IPS-NIHi7 (cell line): Measurements from ENCODE around the gene GPBP1.
"Not testable (repeated sequence)": the region's sequence is repeated elsewhere in the genome, so short reads cannot be mapped to it uniquely, and the experiment has no call there.

Experiments
- DNase-seq: peaks from one replicate; pipeline ENCODE4 v3.0.0; 2012; ENCODE audit warnings: mixed read lengths; ENCODE audit errors: extremely low spot score

GPBP1 gene

GRCh38 chr5:57176350-57176857 lies 2.5 kb downstream of the GPBP1 start:
- DNase-seq, result no peak

- DNase-seq, result no peak
Measured at GRCh38 chr5:57177479-57178156, 3.8 kb downstream of the GPBP1 start.

GRCh38 chr5:57178238-57178637 lies 4.4 kb downstream of the GPBP1 start:
- DNase-seq, result not testable (repeated sequence)

GRCh38 chr5:57179262-57180200 lies 5.7 kb downstream of the GPBP1 start:
- DNase-seq, result no peak

DNA sequence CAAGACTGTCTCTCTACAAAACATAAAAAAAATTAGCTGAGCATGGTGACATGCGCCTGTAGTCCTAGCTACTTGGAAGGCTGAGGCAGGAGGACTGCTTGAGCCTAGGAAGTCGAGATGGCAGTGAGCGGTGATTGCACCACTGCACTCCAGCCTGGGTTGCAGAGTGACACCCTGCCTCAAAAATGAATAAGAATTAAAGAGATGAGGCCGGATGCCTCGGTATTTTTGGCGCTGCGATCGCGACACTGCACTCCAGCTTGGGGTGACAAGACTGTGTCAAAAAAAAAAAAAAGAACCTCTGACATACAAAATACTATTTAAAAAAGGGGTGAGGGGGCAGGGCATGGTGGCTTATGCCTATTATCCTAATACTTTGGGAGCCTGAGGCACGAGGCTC lies 7.3 kb downstream of the GPBP1 start:
- DNase-seq, result no peak

DNA sequence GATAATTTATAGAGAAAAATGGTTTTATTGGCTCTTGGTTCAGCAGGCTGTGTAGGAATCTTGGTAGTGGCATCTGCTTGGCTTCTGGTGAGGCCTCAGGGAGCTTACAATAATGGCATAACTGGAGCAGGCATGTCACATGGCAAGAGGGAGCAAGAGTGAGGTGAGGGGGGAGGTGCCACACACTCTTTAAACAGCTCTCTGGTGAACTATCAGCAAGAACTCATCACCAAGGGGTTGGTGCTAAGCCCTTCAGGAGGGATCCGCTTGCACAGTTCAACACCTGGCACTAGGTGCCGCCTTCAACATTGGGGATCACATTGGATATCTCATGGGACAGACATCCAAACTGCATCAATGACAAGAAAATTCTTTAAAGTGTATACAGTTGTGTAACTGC lies 10.5 kb downstream of the GPBP1 start:
- DNase-seq, result peak; percentile 19

- no peak for DNase-seq
Measured at GRCh38 chr5:57185313-57185712, 11.5 kb downstream of the GPBP1 start.

- DNase-seq, result no peak
Measured at GRCh38 chr5:57186194-57186593, 12.3 kb downstream of the GPBP1 start.

GRCh38 chr5:57187977-57188376 lies 14.1 kb downstream of the GPBP1 start:
- DNase-seq, result not testable (repeated sequence)

DNA sequence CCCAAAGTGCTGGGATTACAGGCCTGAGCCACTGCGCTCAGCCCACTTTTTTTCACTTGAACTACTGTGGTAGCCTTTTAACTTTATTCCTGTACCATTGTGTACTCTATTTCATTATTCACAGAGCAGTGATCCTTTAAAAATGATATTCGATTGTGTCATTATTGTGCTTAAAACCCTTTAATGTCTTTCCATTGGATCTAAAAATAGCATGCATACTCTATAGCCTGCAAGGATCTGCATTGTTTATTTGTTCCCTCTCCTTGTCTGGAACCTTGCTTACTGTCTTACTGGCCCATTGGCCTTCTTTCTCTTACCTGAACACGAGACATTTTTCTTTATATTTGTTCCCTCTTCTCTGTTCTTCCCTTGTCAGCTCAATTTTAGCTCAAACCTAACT lies 15.7 kb downstream of the GPBP1 start:
- no peak for DNase-seq

- DNase-seq, result no peak
Measured at GRCh38 chr5:57190593-57190992, 16.7 kb downstream of the GPBP1 start.

DNA sequence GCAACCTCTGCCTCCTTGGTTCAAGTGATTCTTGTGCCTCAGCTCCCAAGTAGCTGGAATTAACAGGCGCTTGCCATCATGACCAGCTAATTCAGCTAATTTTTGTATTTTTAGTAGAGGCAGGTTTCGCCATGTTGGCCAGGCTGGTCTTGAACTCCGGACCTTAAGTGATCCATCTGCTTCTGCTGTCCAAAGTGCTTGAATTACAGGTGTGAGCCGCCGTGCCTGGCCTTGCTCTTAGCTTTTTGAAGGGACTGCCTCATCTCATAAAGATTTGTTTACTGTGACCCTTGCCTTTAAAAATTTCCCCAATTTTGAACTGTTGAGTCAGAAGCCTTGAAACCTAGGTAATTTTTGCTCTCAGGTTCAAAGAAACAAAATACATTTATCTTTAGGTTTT lies 17.3 kb downstream of the GPBP1 start:
- no peak for DNase-seq

- DNase-seq, result no peak
Measured at GRCh38 chr5:57191986-57192385, 18.1 kb downstream of the GPBP1 start.

DNA sequence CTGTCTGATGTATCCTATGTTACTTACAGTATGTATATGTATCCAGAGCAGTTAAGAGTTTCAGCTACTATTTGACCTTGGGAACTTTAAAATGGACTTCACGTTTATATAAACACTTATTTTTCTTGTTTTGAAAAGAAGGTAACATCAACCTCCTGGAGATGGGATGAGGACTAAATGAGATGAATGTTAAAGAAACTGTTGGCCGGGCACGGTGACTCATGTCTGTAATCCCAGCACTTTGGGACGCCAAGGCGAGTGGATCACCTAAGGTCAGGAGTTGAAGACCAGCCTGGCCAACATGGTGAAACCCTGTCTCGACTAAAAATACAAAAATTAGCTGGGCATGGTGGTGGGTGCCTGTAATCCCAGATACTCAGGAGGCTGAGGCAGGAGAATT lies 19.0 kb downstream of the GPBP1 start:
- DNase-seq, result not testable (repeated sequence)

GRCh38 chr5:57193757-57194413 lies 20.0 kb downstream of the GPBP1 start:
- DNase-seq, result no peak

DNA sequence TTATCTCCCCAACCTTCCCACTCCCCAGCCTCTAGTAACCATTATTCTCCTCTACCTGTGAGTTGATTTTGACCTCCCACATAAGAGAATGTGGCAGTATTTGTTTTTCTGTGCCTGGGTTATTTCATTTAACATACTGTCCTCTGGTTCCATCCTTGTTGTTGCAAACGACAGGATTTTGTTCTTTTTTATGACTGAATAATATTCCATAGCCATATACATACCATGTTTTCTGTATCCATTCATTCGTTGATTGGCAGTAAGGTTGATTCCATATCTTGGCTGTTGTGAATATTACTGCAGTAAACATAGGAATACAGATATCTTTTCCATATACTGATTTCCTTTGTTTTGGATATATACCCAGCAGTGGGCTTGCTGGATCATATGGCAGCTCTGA lies 20.8 kb downstream of the GPBP1 start:
- no peak for DNase-seq

DNA sequence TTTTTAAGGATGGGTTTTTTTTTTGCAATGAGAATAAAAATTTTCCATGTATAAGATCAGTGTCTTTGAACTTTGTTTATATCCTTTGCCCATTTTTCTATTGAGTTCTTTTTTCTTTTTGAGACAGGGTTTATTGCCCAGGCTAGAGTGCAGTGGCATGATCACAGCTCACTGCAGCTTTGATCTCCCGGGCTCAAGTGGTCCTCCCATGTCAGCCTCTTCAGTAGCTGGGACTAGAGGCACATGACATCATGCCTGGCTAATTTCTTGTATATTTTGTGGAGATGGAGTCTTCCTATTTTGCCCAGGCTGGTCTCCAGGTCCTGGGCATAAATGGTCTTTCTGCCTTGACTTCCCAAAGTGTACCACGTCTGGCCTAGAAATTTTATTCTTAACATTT lies 21.2 kb downstream of the GPBP1 start:
- no peak for DNase-seq

DNA sequence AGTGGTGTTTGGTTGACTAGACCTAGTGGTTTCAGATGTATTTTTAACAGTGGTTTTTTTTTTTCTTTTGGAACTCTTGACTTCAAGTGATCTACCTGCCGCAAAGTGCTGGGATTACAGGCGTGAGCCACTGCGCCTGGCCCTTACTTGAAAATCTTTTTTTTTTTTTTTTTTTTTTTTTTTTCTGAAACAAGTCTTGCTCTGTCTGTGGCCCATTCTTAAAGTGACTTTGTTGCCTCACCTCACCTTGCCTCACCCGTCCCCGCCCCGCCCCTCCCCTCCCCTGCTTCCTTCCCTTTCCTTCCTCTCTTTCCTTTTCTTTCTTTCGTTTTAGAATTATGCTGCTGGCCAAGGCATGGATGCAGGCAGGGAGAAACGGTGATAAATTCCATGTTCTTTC lies 26.0 kb downstream of the GPBP1 start:
- DNase-seq, result no peak

DNA sequence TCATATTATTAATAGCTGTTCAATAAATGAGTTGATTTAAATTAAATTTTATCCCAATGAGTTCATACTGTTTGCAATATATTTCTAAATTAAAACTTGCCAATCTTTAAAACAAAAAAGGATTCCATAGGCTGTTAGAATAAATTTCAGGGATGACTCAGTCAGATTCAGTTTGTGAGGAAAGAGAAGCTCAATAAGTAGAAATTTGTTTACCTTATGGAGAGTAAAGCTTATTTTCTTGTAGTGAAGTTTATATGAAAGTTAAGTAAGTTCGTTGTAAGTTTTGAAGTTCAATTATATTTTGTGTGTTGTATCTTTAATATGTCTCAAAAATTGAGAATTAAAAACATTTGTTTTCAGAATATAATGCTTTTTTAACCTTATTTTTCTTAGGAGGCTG lies 29.0 kb downstream of the GPBP1 start:
- no peak for DNase-seq

- DNase-seq, result no peak
Measured at GRCh38 chr5:57207007-57207653, 33.3 kb downstream of the GPBP1 start.

DNA sequence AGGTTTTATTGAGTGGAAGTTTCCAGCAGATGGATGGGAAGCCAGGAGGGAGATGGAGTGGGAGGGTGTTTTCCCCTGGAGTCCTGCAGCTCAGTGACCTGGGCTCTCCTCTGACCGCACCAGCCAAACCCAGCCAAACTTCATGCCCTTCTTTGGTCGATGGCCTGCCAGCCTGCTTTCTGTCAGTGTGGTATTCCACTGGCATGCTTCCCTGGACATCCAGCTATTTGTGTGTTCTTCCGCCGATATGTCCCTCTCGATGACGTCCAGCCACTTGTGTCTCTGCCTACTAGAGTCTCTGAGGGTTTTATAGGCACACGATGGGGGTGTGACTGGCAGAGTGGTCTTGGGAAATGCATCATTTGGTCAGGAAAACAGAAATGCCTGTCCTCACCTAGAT lies 33.8 kb downstream of the GPBP1 start:
- DNase-seq, result no peak
